K562 (cell line): Measurements from ENCODE around the gene ZMYM2. TPM values are rescaled to one million over a fixed set of nuclear protein-coding genes. Genes with fewer than 3 reads are reported as not detected.

Source experiments
- ATAC-seq: fragments of 200-7000 bp; cut with Tn5 transposase; 3 replicates; pipeline ENCODE4 v1.9.1; 2020; ENCODE audit warnings: moderate library complexity
- BruUV-seq: library from RNA; stranded (reverse); fragments of 400-500 nt; replicated peaks from 2 replicates; lab custom pipeline; 2021; lab: Mats Ljungman, UMichigan
- CTCF ChIA-PET: fragments of 300-600 bp; formaldehyde crosslinking; extraction: SDS; loops from one replicate; lab custom pipeline; 2021; ENCODE audit warnings: low intra/inter-chr PET ratio; lab: Yijun Ruan, JAX
- POLR2A ChIA-PET: fragments of 300-600, 350-650 bp; sonication (Branson Sonifier 250); formaldehyde crosslinking; extraction: SDS; loops from one replicate; lab custom pipeline; 2021; ENCODE audit warnings: antibody characterized with exemption, inconsistent platforms; lab: Yijun Ruan, JAX
- DNase-seq, 4 experiments: peaks; one replicate each; pipeline versions ENCODE4 v3.0.0 to v3.0.0-alpha.2; 2011 to 2018; ENCODE audit warnings: low spot score in 3 of 4, mixed read lengths in 3 of 4; ENCODE audit errors: extremely low read depth in 1 of 4
- FAIRE-seq: peaks from 2 replicates; lab custom pipeline; 2011; peaks lifted over from hg19 to GRCh38; lab: Jason Lieb, UNC
- H2AFZ ChIP-seq: 2 replicates; pipeline ENCODE4 v1.6.0; 2011; ENCODE audit warnings: low read depth, low read length, control low read depth, inconsistent platforms
- H3K27ac ChIP-seq: fragments of 200-600 bp; 3 replicates; pipeline ENCODE4 v1.8.0; 2011; ENCODE audit warnings: low read depth, mild to moderate bottlenecking, control low read depth, inconsistent platforms, low read length, moderate library complexity, mixed read lengths; ENCODE audit errors: extremely low read depth
- H3K27me3 ChIP-seq, 2 experiments: fragments of 300-600 bp in 1 of 2; 2 replicates in 1 of 2; 3 replicates in 1 of 2; pipeline versions ENCODE4 v1.6.0 to v1.8.0; 2011; ENCODE audit warnings: inconsistent platforms in 2 of 2, low read length in 2 of 2, mild to moderate bottlenecking in 1 of 2, mixed read lengths in 1 of 2, moderate library complexity in 1 of 2; ENCODE audit not compliant: control insufficient read depth in 2 of 2, insufficient read depth in 2 of 2
- H3K36me3 ChIP-seq: fragments of 300-600 bp; 3 replicates; pipeline ENCODE4 v1.8.0; 2011; ENCODE audit warnings: mild to moderate bottlenecking, low read length, inconsistent platforms; ENCODE audit not compliant: control insufficient read depth, insufficient read depth
- H3K4me1 ChIP-seq, 2 experiments: fragments of 200-600 bp in 1 of 2; replicated peaks in 1 of 2; 2 replicates in 1 of 2; 3 replicates in 1 of 2; pipeline versions ENCODE4 v1.5.1 to v1.8.0; 2011; ENCODE audit warnings: inconsistent platforms in 2 of 2, low read length in 2 of 2, mild to moderate bottlenecking in 1 of 2, mixed read lengths in 1 of 2, moderate library complexity in 1 of 2; ENCODE audit not compliant: control insufficient read depth in 2 of 2, insufficient read depth in 2 of 2
- H3K4me2 ChIP-seq: 2 replicates; pipeline ENCODE4 v1.6.1; 2011; ENCODE audit warnings: low read length, control low read depth, inconsistent platforms, mixed read lengths; ENCODE audit not compliant: insufficient read depth
- H3K4me3 ChIP-seq: fragments of 200-600 bp; sonication (generic), shearing (Covaris generic); 2 replicates; pipeline ENCODE4 v1.5.1; 2016; ENCODE audit warnings: control low read depth, inconsistent platforms
- H3K79me2 ChIP-seq: fragments of 200-600 bp; 3 replicates; pipeline ENCODE4 v1.8.0; 2011; ENCODE audit warnings: low read length, inconsistent platforms; ENCODE audit not compliant: control insufficient read depth, insufficient read depth
- H3K9ac ChIP-seq, 2 experiments: 2 replicates each; pipeline versions ENCODE4 v1.6.0 to v1.6.1; 2011; ENCODE audit warnings: low read depth in 2 of 2, low read length in 2 of 2, control low read depth in 1 of 2, inconsistent platforms in 1 of 2, mild to moderate bottlenecking in 1 of 2, mixed read lengths in 1 of 2; ENCODE audit not compliant: insufficient read depth in 1 of 2
- H3K9me1 ChIP-seq: one replicate; pipeline ENCODE4 v1.6.0; 2011; ENCODE audit warnings: inconsistent platforms, mild to moderate bottlenecking, low read length, moderate library complexity; ENCODE audit not compliant: control insufficient read depth, insufficient read depth
- H3K9me3 ChIP-seq: replicated peaks from 2 replicates; pipeline ENCODE4 v1.5.1; 2011; ENCODE audit warnings: low read depth, low read length, inconsistent platforms; ENCODE audit not compliant: control insufficient read depth, insufficient read depth
- H4K20me1 ChIP-seq: replicated peaks from 2 replicates; pipeline ENCODE4 v1.6.1; 2011; ENCODE audit warnings: low read length, inconsistent platforms, mixed read lengths; ENCODE audit not compliant: control insufficient read depth, insufficient read depth
- ADNP ChIP-seq: fragments of 200-800 bp; sonication (Bioruptor generic); IDR thresholded peaks from 2 replicates; pipeline ENCODE4 v1.6.1; 2016; ENCODE audit warnings: missing genetic modification characterization, missing compliant biosample characterization
- CBFA2T3 ChIP-seq: fragments of 450-650 bp; IDR thresholded peaks from 2 replicates; pipeline ENCODE4 v1.6.1; 2017
- CREBBP ChIP-seq: IDR thresholded peaks from one replicate; pipeline ENCODE4 v1.6.1; 2012; ENCODE audit warnings: low read depth, mild to moderate bottlenecking, control low read depth, inconsistent platforms, low read length
- ELF2 ChIP-seq: fragments of 250-450 bp; sonication (Bioruptor Pico); IDR thresholded peaks from 2 replicates; pipeline ENCODE4 v1.5.0; 2021; ENCODE audit warnings: mild to moderate bottlenecking
- SOX6 ChIP-seq: fragments of 450-650 bp; IDR thresholded peaks from 2 replicates; pipeline ENCODE4 v1.6.1; 2014; ENCODE audit warnings: mild to moderate bottlenecking
- TEAD1 ChIP-seq, 2 experiments: fragments of 450-650 bp in 1 of 2; sonication (generic) in 1 of 2; formaldehyde crosslinking; IDR thresholded peaks; 2 replicates each; pipeline versions ENCODE4 v1.4.0 to v1.8.0; 2020 to 2022; ENCODE audit warnings: mild to moderate bottlenecking in 2 of 2, missing genetic modification reagents in 1 of 2
- TFAM ChIP-seq: fragments of 250-450 bp; sonication (Bioruptor Pico); conservative IDR thresholded peaks from 2 replicates; pipeline ENCODE4 v1.5.0; 2021; ENCODE audit warnings: mild to moderate bottlenecking, moderate library complexity
- THRAP3 ChIP-seq: fragments of 450-650 bp; IDR thresholded peaks from 2 replicates; pipeline ENCODE4 v1.6.1; 2016; ENCODE audit warnings: mild to moderate bottlenecking, inconsistent platforms, borderline replicate concordance
- ZNF282 ChIP-seq: sonication (generic); formaldehyde crosslinking; IDR thresholded peaks from 2 replicates; pipeline ENCODE4 v1.8.1; 2023; ENCODE audit warnings: missing genetic modification reagents
- WGBS: fragments of 100-300 bp; shearing (Covaris generic); methylation state at CpG from one replicate; pipeline ENCODE4 v1.1.6; 2016; ENCODE audit warnings: low coverage, mixed read lengths; ENCODE audit not compliant: insufficient coverage; ENCODE audit errors: missing lambda C conversion rate; 5-methylcytosine and 5-hydroxymethylcytosine counted together
- in situ Hi-C: fragments of 300-500 bp; cut with MboI; formaldehyde crosslinking; loops from 4 replicates; pipeline ENCODE4 v1.15.0; 2018; ENCODE audit warnings: inconsistent platforms, mixed read lengths
- intact Hi-C: fragments of 100-400 bp; cut with micrococcal nuclease; formaldehyde crosslinking; loops from 2 replicates; pipeline ENCODE4 v1.14.2; 2022
- polyA plus RNA-seq, 8 experiments: library from polyadenylated mRNA; depleted of rRNA in 4 of 8; stranded (reverse) in 5 of 8; unstranded in 3 of 8; fragments of >200 nt; fragmentation: Nextera tagmentation in 2 of 8; fragmentation: Illumina TruSeq in 1 of 8; extraction: Ambion mirVana in 2 of 8; extraction: Trizol in 1 of 8; gene quantifications; 2 replicates each; pipeline versions ENCODE4 v1.2.1 to v1.2.3, GENCODE V29; 2011 to 2014; ENCODE audit warnings: inconsistent platforms in 1 of 8, missing spikeins in 1 of 8
- total RNA-seq, 7 experiments: library from RNA; depleted of rRNA in 6 of 7; stranded (reverse); fragments of >200 nt in 6 of 7; fragmentation: Illumina TruSeq in 2 of 7; extraction: Trizol in 2 of 7; gene quantifications; 2 replicates each; pipeline versions ENCODE4 v1.2.1 to v1.2.3, GENCODE V29; 2011 to 2021; ENCODE audit warnings: low replicate concordance in 1 of 7
- TF ChIP-seq, protein P1 (sequence below): sonication (generic); IDR thresholded peaks from 2 replicates; pipeline ENCODE4 v1.6.1; 2016
- TF ChIP-seq, protein P2 (sequence below): fragments of 250-450 bp; sonication (Bioruptor Pico); IDR thresholded peaks from 2 replicates; pipeline ENCODE4 v1.5.0; 2021

The ZMYM2 gene
- total and polyA plus RNA-seq, 9 of the 15 experiments (the other 6 are each of a cell fraction or from before 2014, with no cell fraction given) = 5.0 to 48.8 (median 26.8) TPM

DNA sequence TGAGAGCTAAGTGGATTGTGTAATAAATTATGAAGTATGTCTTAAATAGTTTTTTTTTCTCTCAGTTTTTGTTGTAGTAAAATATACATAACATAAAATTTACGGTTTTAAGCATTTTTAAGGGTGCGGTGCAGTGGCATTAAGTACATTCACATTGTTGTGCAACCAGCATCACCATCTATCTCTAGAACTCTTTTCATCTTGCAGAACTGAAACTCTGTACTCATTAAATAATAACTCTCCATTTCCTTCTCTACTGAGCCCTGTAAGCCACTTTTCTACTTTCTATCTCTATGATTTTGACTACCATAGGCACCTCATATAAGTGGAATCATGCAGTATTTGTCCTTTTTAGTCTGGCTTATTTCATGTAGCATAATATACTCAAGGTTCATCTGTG, 115.2 kb downstream of the ZMYM2 start (continued):
- TF ChIP-seq TFAM (no peak), ELF2 (CRISPR knock-in tag) (no peak), ADNP (no peak)
- TF ChIP-seq, all 486 proteins: peak for 0

DNA sequence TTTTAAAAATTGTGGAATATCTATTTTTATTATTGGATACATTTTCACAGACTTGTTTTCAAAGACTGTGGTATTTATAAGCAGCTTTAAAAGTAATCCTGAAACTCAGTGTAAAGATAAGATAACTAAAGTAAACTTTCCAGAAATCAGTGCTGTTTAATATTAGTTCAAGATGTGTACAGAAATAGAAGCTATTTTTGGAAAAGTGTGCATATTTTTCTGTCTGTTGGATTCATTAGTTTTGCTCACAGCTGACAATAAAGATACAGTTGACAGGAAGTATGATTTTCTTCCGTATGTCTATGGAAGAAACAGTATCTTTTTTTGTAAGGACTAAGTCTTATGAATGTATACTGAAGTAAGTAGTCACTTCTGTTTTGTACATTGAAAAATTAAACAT, 116.4 kb downstream of the ZMYM2 start:
- intact Hi-C loops = no loop called here
- WGBS = 29% methylated on average over 1 of the region's 1 CpG
- DNase-seq (no peak), ATAC-seq (no peak), FAIRE-seq (no peak)
- no peaks in the 10 kb centered on the region for H3K9me3 ChIP-seq
- no peaks in the 10 kb centered on the region for H3K79me2 ChIP-seq
- no peak overlapping the region for H3K27ac ChIP-seq
- H2AFZ ChIP-seq = no peak overlapping the region
- in situ Hi-C loops = no loop called here
- H3K4me3 ChIP-seq = no peak overlapping the region
- no peak overlapping the region for H3K9ac ChIP-seq
- TF ChIP-seq, protein P1, sequence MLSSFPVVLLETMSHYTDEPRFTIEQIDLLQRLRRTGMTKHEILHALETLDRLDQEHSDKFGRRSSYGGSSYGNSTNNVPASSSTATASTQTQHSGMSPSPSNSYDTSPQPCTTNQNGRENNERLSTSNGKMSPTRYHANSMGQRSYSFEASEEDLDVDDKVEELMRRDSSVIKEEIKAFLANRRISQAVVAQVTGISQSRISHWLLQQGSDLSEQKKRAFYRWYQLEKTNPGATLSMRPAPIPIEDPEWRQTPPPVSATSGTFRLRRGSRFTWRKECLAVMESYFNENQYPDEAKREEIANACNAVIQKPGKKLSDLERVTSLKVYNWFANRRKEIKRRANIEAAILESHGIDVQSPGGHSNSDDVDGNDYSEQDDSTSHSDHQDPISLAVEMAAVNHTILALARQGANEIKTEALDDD = no peak
- TF ChIP-seq CBFA2T3 = peak; percentile 11; the same call in 1 of the 2 replicates
- TF ChIP-seq SOX6 = no peak
- no peak for TF ChIP-seq ZNF282 (CRISPR knock-in tag)
- no peak for TF ChIP-seq TEAD1 (CRISPR knock-in tag; IDR thresholded peaks at IDR 0.05)
- TF ChIP-seq, protein P2, sequence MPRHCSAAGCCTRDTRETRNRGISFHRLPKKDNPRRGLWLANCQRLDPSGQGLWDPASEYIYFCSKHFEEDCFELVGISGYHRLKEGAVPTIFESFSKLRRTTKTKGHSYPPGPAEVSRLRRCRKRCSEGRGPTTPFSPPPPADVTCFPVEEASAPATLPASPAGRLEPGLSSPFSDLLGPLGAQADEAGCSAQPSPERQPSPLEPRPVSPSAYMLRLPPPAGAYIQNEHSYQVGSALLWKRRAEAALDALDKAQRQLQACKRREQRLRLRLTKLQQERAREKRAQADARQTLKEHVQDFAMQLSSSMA (CRISPR knock-in tag) = no peak
- no peak for TF ChIP-seq CREBBP
- TF ChIP-seq THRAP3 = no peak
- CTCF ChIA-PET = no interaction called here
- POLR2A ChIA-PET = no interaction called here
- no peaks in the 10 kb centered on the region for H4K20me1 ChIP-seq
- peaks cover 8% of the 10 kb centered on the region; the same call in 1 of the 3 replicates for H3K36me3 ChIP-seq
- no TSS peak for BruUV-seq
- no peaks in the 10 kb centered on the region for H3K9me1 ChIP-seq
- H3K4me1 ChIP-seq = no peaks in the 10 kb centered on the region
- no peak overlapping the region for H3K4me2 ChIP-seq
- no peaks in the 10 kb centered on the region for H3K27me3 ChIP-seq
